ENCODE results near the gene LAP3.

DNA sequence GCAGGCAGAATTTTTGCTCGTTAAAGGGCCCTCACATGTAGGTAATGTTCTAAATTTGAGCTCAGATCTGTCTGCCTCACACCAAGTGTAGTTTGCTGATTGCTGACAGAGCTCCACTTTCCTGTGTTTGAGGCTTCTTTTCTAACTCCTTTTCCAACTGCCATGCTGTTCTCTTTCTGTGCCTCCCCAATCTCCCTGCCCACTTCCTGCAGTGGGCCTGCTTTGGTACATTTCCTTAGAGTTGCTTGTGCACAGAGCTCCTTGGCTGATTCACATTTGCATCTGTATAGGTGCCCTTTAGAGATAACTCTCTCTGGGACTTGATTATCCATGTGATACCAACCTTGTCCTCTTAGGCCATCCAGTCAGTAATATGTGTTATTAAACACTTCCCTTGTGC, 41.9 kb downstream of the LAP3 start:
- TF ChIP-seq POLR2A (IDR thresholded peaks at IDR 0.05; ENCODE audit: low read depth) (no peak), CTCF (IDR thresholded peaks at IDR 0.05) (no peak)
